Measurements from ENCODE around the gene ABI1.

GRCh38 chr10:26863351-26864076 is 2.8 kb upstream of the ABI1 start:
- no peak for TF ChIP-seq CTCF (IDR thresholded peaks at IDR 0.05; ENCODE audit: low read length)
- TF ChIP-seq EZH2 (optimal IDR thresholded peaks at IDR 0.05; ENCODE audit: low read depth, low read length) = no peak
- no peak for TF ChIP-seq EZH2phosphoT487 (IDR thresholded peaks at IDR 0.05; ENCODE audit: low read length)
